WERI-Rb-1 (cell line): ENCODE data around the gene RBM12.

ENCODE experiments used
- DNase-seq: peaks from one replicate; pipeline ENCODE4 v3.0.0-alpha.2; 2020
- H3K27ac ChIP-seq: fragments of 250-450 bp; sonication (Bioruptor Pico); 2 replicates; pipeline ENCODE4 v1.5.1; 2020; ENCODE audit warnings: mild to moderate bottlenecking, moderate library complexity
- H3K27me3 ChIP-seq: fragments of 250-450 bp; sonication (Bioruptor Pico); 2 replicates; pipeline ENCODE4 v1.5.1; 2021; ENCODE audit warnings: mild to moderate bottlenecking, low read depth, moderate library complexity; ENCODE audit not compliant: insufficient read depth, severe bottlenecking
- H3K36me3 ChIP-seq: fragments of 250-450 bp; sonication (Bioruptor Pico); 2 replicates; pipeline ENCODE4 v1.5.1; 2020; ENCODE audit warnings: mild to moderate bottlenecking, moderate library complexity
- H3K4me3 ChIP-seq: 2 replicates; pipeline ENCODE4 v1.5.1; 2011; ENCODE audit warnings: low read depth, mild to moderate bottlenecking, control low read depth, low read length
- H3K9me3 ChIP-seq: fragments of 250-450 bp; sonication (Bioruptor Pico); 2 replicates; pipeline ENCODE4 v1.5.1; 2021; ENCODE audit warnings: mild to moderate bottlenecking, moderate library complexity; ENCODE audit not compliant: severe bottlenecking
- TF ChIP-seq, protein P1 (sequence below): IDR thresholded peaks from 2 replicates; pipeline ENCODE4 v1.5.1; 2011; ENCODE audit warnings: low read depth, mild to moderate bottlenecking, control low read depth, inconsistent platforms, low read length

The RBM12 gene

DNA sequence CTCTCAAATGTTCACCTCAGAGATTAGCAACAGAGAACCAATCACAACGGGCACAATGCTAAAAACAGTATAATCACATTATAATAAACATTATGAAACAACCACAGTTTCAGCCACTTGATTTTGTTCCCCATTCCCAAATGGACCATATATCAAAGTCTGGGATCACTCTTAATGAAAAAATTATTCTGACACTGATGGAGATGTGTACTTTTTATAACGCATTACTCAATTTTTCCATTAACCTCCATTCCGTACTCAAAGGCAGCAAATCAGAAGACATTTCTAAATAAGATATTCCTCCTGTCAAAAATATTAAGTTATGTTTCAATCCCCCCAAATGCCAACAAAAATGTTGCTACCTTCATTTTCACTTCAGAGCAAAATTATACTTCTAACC lies 2.8 kb downstream of the RBM12 start:
- Histone ChIP-seq H3K36me3 (peaks cover 22% of the 10 kb centered on the region), H3K27ac (no peak overlapping the region), H3K4me3 (no peak overlapping the region), H3K9me3 (no peaks in the 10 kb centered on the region), H3K27me3 (no peaks in the 10 kb centered on the region)
- TF ChIP-seq, protein P1, sequence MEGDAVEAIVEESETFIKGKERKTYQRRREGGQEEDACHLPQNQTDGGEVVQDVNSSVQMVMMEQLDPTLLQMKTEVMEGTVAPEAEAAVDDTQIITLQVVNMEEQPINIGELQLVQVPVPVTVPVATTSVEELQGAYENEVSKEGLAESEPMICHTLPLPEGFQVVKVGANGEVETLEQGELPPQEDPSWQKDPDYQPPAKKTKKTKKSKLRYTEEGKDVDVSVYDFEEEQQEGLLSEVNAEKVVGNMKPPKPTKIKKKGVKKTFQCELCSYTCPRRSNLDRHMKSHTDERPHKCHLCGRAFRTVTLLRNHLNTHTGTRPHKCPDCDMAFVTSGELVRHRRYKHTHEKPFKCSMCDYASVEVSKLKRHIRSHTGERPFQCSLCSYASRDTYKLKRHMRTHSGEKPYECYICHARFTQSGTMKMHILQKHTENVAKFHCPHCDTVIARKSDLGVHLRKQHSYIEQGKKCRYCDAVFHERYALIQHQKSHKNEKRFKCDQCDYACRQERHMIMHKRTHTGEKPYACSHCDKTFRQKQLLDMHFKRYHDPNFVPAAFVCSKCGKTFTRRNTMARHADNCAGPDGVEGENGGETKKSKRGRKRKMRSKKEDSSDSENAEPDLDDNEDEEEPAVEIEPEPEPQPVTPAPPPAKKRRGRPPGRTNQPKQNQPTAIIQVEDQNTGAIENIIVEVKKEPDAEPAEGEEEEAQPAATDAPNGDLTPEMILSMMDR, result no peak
- no peak for DNase-seq

DNA sequence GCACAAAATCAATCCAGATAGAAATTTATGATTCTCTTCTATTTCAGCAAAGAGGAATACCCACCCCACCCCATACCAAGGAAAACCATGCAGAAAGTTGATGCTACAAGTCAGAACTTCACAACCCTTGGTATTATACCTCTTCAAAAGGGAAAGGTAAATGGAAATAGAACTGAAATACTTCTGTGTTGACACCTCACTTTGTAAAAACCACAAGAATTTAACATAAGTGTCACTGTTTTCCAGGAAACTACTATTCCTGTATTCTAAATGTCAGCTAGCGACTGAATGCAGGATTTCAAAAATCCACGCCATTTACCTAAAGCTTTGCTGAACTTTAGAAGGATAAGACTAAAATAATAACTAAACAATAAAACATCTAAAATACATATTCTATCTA lies 3.6 kb downstream of the RBM12 start:
- TF ChIP-seq, protein P1, result no peak

DNA sequence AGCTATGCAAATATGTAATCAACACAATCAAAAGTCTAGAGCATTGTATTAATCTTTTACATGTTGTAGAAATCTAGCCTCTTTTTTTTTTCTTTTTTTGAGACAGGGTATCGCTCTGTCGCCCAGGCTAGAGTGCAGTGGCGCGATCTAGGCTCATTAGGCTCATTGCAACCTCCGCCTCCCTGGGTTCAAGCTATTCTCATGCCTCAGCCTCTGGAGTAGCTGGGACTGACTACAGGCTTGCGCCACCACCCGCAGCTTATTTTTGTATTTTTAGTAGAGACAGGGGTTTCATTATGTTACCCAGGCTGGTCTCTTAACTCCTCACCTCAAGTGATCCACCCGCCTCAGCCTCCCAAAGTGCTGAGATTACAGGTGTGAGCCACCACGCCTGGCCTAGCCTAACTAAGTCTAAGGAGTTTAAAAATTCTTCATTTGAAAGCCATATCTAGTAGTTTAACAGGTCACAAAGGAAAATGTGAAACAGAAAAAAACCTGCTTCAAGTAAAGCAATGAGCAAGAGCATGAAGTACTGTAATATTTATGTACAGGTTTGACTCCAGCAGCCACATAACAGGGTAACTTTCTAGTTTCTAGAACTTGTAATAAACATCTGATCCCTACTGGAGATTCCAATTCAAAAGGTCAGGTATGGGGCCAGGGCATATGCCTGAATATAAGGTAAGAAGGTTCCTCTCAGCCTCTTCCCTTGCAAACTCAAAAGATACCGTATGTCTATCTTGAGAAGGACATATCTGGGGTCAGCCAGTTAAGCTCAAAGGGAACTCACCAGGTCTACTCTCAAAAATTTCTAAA lies 4.4 kb downstream of the RBM12 start:
- TF ChIP-seq, protein P1, result no peak
- peaks cover 27% of the 10 kb centered on the region for H3K36me3 ChIP-seq
- H3K27me3 ChIP-seq, result no peaks in the 10 kb centered on the region
- H3K27ac ChIP-seq, result no peak overlapping the region
- no peak for DNase-seq
- no peaks in the 10 kb centered on the region for H3K9me3 ChIP-seq
- H3K4me3 ChIP-seq, result no peak overlapping the region

More for the DNA sequence above, 3.6 kb downstream of the RBM12 start:
- H3K4me3 ChIP-seq, result no peak overlapping the region
- H3K36me3 ChIP-seq, result peaks cover 26% of the 10 kb centered on the region
- no peaks in the 10 kb centered on the region for H3K27me3 ChIP-seq
- DNase-seq, result no peak
- H3K27ac ChIP-seq, result no peak overlapping the region
- H3K9me3 ChIP-seq, result no peaks in the 10 kb centered on the region

DNA sequence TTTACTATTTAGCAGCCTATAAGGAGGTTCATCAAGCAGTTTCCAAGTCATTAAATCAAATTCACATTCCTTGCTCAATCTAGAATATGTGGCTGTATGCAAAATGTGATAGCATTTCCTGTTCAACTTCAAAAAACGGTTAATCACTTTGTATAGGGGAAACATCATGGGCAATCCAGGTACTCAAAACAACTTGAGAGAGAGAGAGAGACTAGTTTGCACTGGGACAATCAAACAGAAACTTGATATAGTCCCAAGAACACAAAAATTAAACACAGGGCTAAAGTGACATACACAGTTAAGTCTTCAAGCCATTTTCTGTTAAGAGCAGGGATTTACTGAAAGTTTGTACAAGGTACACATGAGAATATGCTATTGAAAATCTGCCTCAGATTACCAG lies 7.4 kb downstream of the RBM12 start:
- Histone ChIP-seq H3K9me3 (no peaks in the 10 kb centered on the region), H3K27ac (no peak overlapping the region), H3K27me3 (no peaks in the 10 kb centered on the region), H3K36me3 (peaks cover 48% of the 10 kb centered on the region), H3K4me3 (no peak overlapping the region)
- no peak for DNase-seq
- TF ChIP-seq, protein P1, result no peak

DNA sequence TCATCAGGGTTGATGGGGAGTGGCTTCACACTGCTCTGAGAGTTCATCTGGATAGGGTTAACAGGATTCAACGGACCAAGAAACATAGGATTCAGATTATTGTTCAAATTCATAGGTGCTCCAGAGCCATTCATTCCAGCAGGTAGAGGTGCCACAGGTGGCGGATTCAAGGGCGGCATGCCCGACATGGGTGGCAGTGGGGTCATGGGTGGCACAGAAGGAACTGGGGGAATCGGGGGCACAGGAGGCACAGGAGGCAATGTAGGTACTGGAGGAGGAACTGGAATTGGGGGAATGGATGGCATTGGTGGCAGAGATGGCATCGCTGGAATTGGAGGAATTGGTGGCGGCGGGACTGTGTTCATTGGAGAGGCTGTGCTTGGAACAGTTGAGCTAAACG lies 10.3 kb downstream of the RBM12 start:
- TF ChIP-seq, protein P1, result no peak
- Histone ChIP-seq H3K27ac (no peak overlapping the region), H3K36me3 (peaks cover 58% of the 10 kb centered on the region), H3K4me3 (no peak overlapping the region), H3K27me3 (no peaks in the 10 kb centered on the region), H3K9me3 (no peaks in the 10 kb centered on the region)
- DNase-seq, result no peak

DNA sequence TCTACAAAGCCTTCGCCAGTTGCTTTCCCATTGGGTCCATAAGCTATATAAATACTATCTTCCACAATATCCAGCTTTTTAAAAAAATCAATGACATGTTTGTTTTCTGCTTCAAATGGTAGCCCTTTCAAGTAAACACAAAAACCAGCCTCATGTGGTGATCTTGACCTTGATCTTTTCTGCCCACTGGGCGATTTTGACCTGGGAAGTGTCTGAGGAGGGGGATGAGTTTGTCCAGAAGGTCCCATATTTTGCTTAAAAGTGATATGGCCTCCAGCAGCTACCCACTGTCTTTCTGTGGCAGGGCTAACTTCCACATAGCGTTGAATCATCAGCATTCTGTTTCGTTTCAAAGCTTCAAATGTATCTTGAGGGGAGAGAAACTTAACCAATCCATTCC lies 10.8 kb downstream of the RBM12 start:
- Histone ChIP-seq H3K4me3 (no peak overlapping the region), H3K27ac (no peak overlapping the region), H3K27me3 (no peaks in the 10 kb centered on the region), H3K36me3 (peaks cover 62% of the 10 kb centered on the region), H3K9me3 (no peaks in the 10 kb centered on the region)
- no peak for DNase-seq
- TF ChIP-seq, protein P1, result no peak
